ENCODE results near the gene ZC3H11A. TPM values are rescaled to one million over a fixed set of nuclear protein-coding genes. Genes with fewer than 3 reads are reported as not detected.
"Not testable (repeated sequence)": the region's sequence is repeated elsewhere in the genome, so short reads cannot be mapped to it uniquely, and the experiment has no call there.

Gene ZC3H11A
- total RNA-seq, 2 experiments from 2014 or later, result 67.6 to 73.3 TPM

DNA sequence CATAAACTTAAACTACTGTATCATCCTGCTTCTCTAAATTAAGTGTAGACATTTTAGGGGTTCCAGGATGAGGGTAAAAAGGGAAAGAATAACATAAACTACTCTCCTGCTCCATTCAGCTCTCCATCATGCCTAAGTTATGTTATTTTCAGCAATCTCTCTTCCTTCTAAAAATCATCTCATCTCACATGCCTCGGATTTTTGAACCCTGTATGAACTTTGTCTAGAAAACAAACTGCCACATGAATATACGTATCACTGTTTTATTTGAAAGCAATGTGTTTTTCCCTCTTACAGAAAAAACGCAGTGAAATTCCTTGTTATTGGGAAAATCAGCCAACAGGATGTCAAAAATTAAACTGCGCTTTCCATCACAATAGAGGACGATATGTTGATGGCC is 32.6 kb downstream of the ZC3H11A start:
- ATAC-seq (ENCODE audit: poor library complexity) (no peak), DNase-seq (no peak)
- Histone ChIP-seq H3K27me3 (ENCODE audit: control insufficient read depth in 1 of 2, insufficient read depth in 2 of 2, low read length in 2 of 2) (no peaks in the 10 kb centered on the region), H3K9me3 (ENCODE audit: control insufficient read depth in 1 of 2, insufficient read depth in 1 of 2, low read length in 2 of 2) (no peaks in the 10 kb centered on the region), H3K27ac (ENCODE audit: low read depth in 1 of 2, low read length in 2 of 2) (no peak overlapping the region), H3K4me1 (ENCODE audit: insufficient read depth, low read length) (no peaks in the 10 kb centered on the region), H3K4me3 (ENCODE audit: low read length) (no peak overlapping the region), H3K36me3 (ENCODE audit: insufficient read depth, low read length) (peaks cover 77% of the 10 kb centered on the region)
- TF ChIP-seq, protein P1, sequence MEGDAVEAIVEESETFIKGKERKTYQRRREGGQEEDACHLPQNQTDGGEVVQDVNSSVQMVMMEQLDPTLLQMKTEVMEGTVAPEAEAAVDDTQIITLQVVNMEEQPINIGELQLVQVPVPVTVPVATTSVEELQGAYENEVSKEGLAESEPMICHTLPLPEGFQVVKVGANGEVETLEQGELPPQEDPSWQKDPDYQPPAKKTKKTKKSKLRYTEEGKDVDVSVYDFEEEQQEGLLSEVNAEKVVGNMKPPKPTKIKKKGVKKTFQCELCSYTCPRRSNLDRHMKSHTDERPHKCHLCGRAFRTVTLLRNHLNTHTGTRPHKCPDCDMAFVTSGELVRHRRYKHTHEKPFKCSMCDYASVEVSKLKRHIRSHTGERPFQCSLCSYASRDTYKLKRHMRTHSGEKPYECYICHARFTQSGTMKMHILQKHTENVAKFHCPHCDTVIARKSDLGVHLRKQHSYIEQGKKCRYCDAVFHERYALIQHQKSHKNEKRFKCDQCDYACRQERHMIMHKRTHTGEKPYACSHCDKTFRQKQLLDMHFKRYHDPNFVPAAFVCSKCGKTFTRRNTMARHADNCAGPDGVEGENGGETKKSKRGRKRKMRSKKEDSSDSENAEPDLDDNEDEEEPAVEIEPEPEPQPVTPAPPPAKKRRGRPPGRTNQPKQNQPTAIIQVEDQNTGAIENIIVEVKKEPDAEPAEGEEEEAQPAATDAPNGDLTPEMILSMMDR (IDR thresholded peaks at IDR 0.05), result no peak
- ChIA-PET CTCF (no interaction called here), POLR2A (no interaction called here)
- peaks cover 16% of the 10 kb centered on the region for H3K4me1 Mint-ChIP-seq (ENCODE audit: low read depth)
- H3K4me3 Mint-ChIP-seq, result no peak overlapping the region
- intact Hi-C loops (cut with DNase I, micrococcal nuclease), result loop anchor here in 1 of 2 experiments (10.0 kb wide), 1 partner anchor 203 kb away; the partner anchor contains the start of gene ATP2B4
- no peaks in the 10 kb centered on the region for H3K27me3 Mint-ChIP-seq
- no peak overlapping the region for H3K27ac Mint-ChIP-seq
- peaks cover 97% of the 10 kb centered on the region for H3K36me3 Mint-ChIP-seq (ENCODE audit: low read depth)
- no peaks in the 10 kb centered on the region for H3K9me3 Mint-ChIP-seq

DNA sequence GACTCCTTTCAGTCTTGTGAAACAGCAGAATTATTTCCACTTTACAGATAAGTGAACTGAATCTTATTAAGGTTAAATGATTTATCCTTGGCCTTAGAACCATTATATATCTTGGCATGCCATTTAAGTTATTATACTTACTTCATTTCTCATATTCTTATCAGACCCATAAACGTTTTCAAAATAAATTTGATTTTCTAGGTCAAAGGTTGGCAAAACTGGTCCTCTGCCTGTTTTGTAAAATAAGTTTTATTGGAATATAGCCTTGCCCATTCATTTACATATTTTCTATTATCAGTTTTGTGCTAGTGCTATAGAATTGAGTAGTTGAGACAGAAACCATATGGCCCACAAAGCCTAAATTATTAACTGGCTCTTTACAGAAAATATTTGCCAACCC is 33.1 kb downstream of the ZC3H11A start:
- no peak overlapping the region for H3K27ac ChIP-seq (ENCODE audit: low read depth in 1 of 2, low read length in 2 of 2)

DNA sequence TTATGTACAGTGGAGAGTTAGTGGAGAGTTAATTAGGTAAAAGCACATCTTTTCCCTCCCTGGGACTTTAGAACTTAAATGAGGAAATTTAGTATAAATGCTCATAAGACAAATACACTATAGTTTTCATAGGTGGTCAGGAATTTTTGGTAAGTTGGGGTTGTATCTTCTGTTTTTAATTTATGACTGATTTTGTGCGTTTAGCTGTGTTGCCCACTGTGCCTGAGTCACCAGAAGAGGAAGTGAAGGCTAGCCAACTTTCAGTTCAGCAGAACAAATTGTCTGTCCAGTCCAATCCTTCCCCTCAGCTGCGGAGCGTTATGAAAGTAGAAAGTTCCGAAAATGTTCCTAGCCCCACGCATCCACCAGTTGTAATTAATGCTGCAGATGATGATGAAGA is 33.8 kb downstream of the ZC3H11A start:
- H3K36me3 Mint-ChIP-seq (ENCODE audit: low read depth), result peaks cover 98% of the 10 kb centered on the region
- POLR2A ChIA-PET, result not testable (repeated sequence)
- intact Hi-C loops (cut with DNase I, micrococcal nuclease), result loop anchor here in 1 of 2 experiments (10.0 kb wide), 1 partner anchor 204 kb away; the partner anchor contains the start of gene ATP2B4

More for the DNA sequence above, 33.1 kb downstream of the ZC3H11A start:
- H3K27ac Mint-ChIP-seq, result no peak overlapping the region
- H3K27me3 Mint-ChIP-seq, result no peaks in the 10 kb centered on the region
- ChIA-PET POLR2A (no interaction called here), CTCF (no interaction called here)
- DNase-seq (no peak), ATAC-seq (ENCODE audit: poor library complexity) (no peak)
- H3K9me3 Mint-ChIP-seq, result no peaks in the 10 kb centered on the region
- no peak overlapping the region for H3K4me3 Mint-ChIP-seq
- peaks cover 16% of the 10 kb centered on the region for H3K4me1 Mint-ChIP-seq (ENCODE audit: low read depth)
- Histone ChIP-seq H3K9me3 (ENCODE audit: control insufficient read depth in 1 of 2, insufficient read depth in 1 of 2, low read length in 2 of 2) (no peaks in the 10 kb centered on the region), H3K4me1 (ENCODE audit: insufficient read depth, low read length) (no peaks in the 10 kb centered on the region), H3K27me3 (ENCODE audit: control insufficient read depth in 1 of 2, insufficient read depth in 2 of 2, low read length in 2 of 2) (no peaks in the 10 kb centered on the region), H3K4me3 (ENCODE audit: low read length) (no peak overlapping the region), H3K36me3 (ENCODE audit: insufficient read depth, low read length) (peaks cover 76% of the 10 kb centered on the region)
- peaks cover 97% of the 10 kb centered on the region for H3K36me3 Mint-ChIP-seq (ENCODE audit: low read depth)
- intact Hi-C loops (cut with DNase I, micrococcal nuclease), result loop anchor here in 1 of 2 experiments (10.0 kb wide), 1 partner anchor 204 kb away; the partner anchor contains the start of gene ATP2B4
- TF ChIP-seq, protein P1 (IDR thresholded peaks at IDR 0.05), result no peak

DNA sequence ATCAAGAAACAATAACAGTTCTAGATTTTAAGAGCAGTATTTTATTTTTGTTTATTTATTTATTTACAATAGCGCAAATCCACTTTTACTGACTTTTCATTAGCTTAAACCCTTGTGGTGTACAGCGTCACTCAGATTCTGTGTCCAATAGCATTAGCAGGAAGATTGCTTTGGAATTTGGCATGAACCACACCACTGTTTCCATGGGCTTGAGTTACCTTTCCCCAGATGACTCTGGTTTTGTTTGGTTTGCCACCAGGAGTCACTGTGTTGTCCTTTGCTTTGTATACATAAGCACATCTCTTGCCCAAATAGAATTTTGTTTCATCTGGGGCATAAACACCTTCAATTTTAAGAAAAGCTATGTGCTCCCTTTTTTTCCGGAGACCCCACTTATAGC is 40.1 kb downstream of the ZC3H11A start:
- Mint-ChIP-seq H3K4me3 (no peak overlapping the region), H3K27ac (no peak overlapping the region), H3K4me1 (ENCODE audit: low read depth) (no peaks in the 10 kb centered on the region), H3K9me3 (no peaks in the 10 kb centered on the region), H3K27me3 (no peaks in the 10 kb centered on the region), H3K36me3 (ENCODE audit: low read depth) (peaks cover 100% of the 10 kb centered on the region)
- ChIA-PET POLR2A (interaction anchor here (0.8 kb wide), 1 partner anchor 71 kb away, joined by 3 read pairs; the partner anchor contains the start of gene LAX1), CTCF (no interaction called here)
- Histone ChIP-seq H3K4me3 (ENCODE audit: low read length) (no peak overlapping the region), H3K4me1 (ENCODE audit: insufficient read depth, low read length) (no peaks in the 10 kb centered on the region), H3K27ac (ENCODE audit: low read depth in 1 of 2, low read length in 2 of 2) (no peak overlapping the region), H3K27me3 (ENCODE audit: control insufficient read depth in 1 of 2, insufficient read depth in 2 of 2, low read length in 2 of 2) (no peaks in the 10 kb centered on the region), H3K36me3 (ENCODE audit: insufficient read depth, low read length) (peaks cover 92% of the 10 kb centered on the region), H3K9me3 (ENCODE audit: control insufficient read depth in 1 of 2, insufficient read depth in 1 of 2, low read length in 2 of 2) (no peaks in the 10 kb centered on the region)
- DNase-seq (no peak), ATAC-seq (ENCODE audit: poor library complexity) (no peak)
- intact Hi-C loops (cut with DNase I, micrococcal nuclease), result no loop called here
- TF ChIP-seq, protein P1 (IDR thresholded peaks at IDR 0.05), result no peak

More for the DNA sequence above, 33.8 kb downstream of the ZC3H11A start:
- H3K4me3 Mint-ChIP-seq; H3K27me3 Mint-ChIP-seq; H3K27me3 ChIP-seq (ENCODE audit: control insufficient read depth in 1 of 2, insufficient read depth in 2 of 2, low read length in 2 of 2); H3K9me3 ChIP-seq (ENCODE audit: control insufficient read depth in 1 of 2, insufficient read depth in 1 of 2, low read length in 2 of 2); DNase-seq; H3K27ac Mint-ChIP-seq; H3K9me3 Mint-ChIP-seq; CTCF ChIA-PET; ATAC-seq (ENCODE audit: poor library complexity); H3K4me3 ChIP-seq (ENCODE audit: low read length); H3K4me1 ChIP-seq (ENCODE audit: insufficient read depth, low read length); H3K27ac ChIP-seq (ENCODE audit: low read depth in 1 of 2, low read length in 2 of 2): not testable (repeated sequence)
- peaks cover 16% of the 10 kb centered on the region for H3K4me1 Mint-ChIP-seq (ENCODE audit: low read depth)
- H3K36me3 ChIP-seq (ENCODE audit: insufficient read depth, low read length), result peaks cover 76% of the 10 kb centered on the region

All from CD4-positive, alpha-beta T cell (primary cell).